WTC11 (cell line): ENCODE results near the gene PSD.

Experiments used
- CTCF ChIP-seq: fragments of 200-600 bp; IDR thresholded peaks from 2 replicates; pipeline ENCODE4 v1.8.0; 2022; ENCODE audit warnings: antibody characterized with exemption
- ELF4 ChIP-seq: sonication (generic); formaldehyde crosslinking; IDR thresholded peaks from 2 replicates; pipeline ENCODE4 v1.8.1; 2022; ENCODE audit warnings: low read depth, mild to moderate bottlenecking, moderate library complexity, missing genetic modification reagents
- KAT7 ChIP-seq: sonication (generic); formaldehyde crosslinking; IDR thresholded peaks from 2 replicates; pipeline ENCODE4 v1.8.1; 2023; ENCODE audit warnings: missing genetic modification reagents, mild to moderate bottlenecking, borderline replicate concordance
- NR1H2 ChIP-seq: sonication (generic); formaldehyde crosslinking; IDR thresholded peaks from 2 replicates; pipeline ENCODE4 v1.9.0; 2021; ENCODE audit warnings: mild to moderate bottlenecking, moderate library complexity, missing genetic modification reagents
- NR2C2 ChIP-seq: sonication (generic); formaldehyde crosslinking; IDR thresholded peaks from 2 replicates; pipeline ENCODE4 v1.8.0; 2022; ENCODE audit warnings: mild to moderate bottlenecking, missing genetic modification reagents
- USF2 ChIP-seq: sonication (generic); formaldehyde crosslinking; IDR thresholded peaks from 2 replicates; pipeline ENCODE4 v1.8.1; 2023; ENCODE audit warnings: mild to moderate bottlenecking, missing genetic modification reagents, moderate library complexity
- TF ChIP-seq, protein P1 (sequence below): sonication (generic); formaldehyde crosslinking; IDR thresholded peaks from 2 replicates; pipeline ENCODE4 v1.8.0; 2022; ENCODE audit warnings: mild to moderate bottlenecking, missing genetic modification reagents
- TF ChIP-seq, protein P2 (sequence below): sonication (generic); formaldehyde crosslinking; IDR thresholded peaks from 2 replicates; pipeline ENCODE4 v1.8.0; 2023; ENCODE audit warnings: missing genetic modification reagents, mild to moderate bottlenecking, borderline replicate concordance

DNA sequence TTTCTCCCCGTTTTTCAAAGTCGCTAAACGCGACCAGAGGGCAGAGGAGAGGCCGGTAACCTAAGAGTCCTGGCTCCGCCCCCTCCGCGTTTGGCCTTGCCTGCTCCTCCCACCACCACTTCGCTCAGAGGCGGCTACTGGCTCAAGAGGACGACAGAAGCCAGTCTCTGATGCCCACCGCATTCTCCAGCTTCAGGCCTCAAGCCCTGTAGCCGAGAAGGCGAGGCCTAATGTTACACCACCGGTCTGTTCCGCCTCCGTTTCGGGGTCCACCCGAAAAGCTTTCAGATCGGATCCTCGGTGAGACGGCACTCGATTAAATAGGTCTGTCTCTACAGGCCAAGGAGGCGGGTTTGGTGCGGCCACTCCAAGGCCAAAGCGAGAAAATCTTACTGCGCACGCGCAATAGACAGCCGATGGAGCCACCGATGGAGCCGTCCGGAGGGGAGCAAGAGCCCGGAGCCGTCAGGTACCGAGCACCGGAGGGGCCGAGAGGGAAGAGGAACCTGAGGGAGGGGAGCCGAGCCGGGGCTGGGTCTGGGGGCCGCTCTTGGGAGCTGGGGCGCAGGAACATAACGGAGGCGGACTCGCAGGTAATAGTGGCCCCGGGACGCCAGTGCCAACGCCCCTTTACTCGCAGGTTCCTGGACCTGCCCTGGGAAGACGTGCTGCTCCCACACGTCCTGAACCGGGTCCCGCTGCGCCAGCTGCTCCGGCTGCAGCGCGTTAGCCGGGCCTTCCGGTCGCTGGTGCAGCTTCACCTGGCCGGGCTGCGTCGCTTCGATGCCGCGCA, 2.3 kb upstream of the PSD start, which contains the start of gene FBXL15:
- TF ChIP-seq KAT7 (CRISPR knock-in tag): no peak; the same call in 1 of the 2 replicates
- TF ChIP-seq CTCF: no peak
- TF ChIP-seq USF2: no peak; the same call in 1 of the 2 replicates
- TF ChIP-seq, protein P1, sequence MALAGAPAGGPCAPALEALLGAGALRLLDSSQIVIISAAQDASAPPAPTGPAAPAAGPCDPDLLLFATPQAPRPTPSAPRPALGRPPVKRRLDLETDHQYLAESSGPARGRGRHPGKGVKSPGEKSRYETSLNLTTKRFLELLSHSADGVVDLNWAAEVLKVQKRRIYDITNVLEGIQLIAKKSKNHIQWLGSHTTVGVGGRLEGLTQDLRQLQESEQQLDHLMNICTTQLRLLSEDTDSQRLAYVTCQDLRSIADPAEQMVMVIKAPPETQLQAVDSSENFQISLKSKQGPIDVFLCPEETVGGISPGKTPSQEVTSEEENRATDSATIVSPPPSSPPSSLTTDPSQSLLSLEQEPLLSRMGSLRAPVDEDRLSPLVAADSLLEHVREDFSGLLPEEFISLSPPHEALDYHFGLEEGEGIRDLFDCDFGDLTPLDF (CRISPR knock-in tag): no peak
- no peak for TF ChIP-seq ELF4 (CRISPR knock-in tag)
- TF ChIP-seq NR2C2 (CRISPR knock-in tag): no peak
- TF ChIP-seq, protein P2, sequence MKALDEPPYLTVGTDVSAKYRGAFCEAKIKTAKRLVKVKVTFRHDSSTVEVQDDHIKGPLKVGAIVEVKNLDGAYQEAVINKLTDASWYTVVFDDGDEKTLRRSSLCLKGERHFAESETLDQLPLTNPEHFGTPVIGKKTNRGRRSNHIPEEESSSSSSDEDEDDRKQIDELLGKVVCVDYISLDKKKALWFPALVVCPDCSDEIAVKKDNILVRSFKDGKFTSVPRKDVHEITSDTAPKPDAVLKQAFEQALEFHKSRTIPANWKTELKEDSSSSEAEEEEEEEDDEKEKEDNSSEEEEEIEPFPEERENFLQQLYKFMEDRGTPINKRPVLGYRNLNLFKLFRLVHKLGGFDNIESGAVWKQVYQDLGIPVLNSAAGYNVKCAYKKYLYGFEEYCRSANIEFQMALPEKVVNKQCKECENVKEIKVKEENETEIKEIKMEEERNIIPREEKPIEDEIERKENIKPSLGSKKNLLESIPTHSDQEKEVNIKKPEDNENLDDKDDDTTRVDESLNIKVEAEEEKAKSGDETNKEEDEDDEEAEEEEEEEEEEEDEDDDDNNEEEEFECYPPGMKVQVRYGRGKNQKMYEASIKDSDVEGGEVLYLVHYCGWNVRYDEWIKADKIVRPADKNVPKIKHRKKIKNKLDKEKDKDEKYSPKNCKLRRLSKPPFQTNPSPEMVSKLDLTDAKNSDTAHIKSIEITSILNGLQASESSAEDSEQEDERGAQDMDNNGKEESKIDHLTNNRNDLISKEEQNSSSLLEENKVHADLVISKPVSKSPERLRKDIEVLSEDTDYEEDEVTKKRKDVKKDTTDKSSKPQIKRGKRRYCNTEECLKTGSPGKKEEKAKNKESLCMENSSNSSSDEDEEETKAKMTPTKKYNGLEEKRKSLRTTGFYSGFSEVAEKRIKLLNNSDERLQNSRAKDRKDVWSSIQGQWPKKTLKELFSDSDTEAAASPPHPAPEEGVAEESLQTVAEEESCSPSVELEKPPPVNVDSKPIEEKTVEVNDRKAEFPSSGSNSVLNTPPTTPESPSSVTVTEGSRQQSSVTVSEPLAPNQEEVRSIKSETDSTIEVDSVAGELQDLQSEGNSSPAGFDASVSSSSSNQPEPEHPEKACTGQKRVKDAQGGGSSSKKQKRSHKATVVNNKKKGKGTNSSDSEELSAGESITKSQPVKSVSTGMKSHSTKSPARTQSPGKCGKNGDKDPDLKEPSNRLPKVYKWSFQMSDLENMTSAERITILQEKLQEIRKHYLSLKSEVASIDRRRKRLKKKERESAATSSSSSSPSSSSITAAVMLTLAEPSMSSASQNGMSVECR (CRISPR knock-in tag): peak; percentile 95
- TF ChIP-seq NR1H2 (CRISPR knock-in tag): no peak
